IPS-18a (cell line): ENCODE results near the gene FBXO28.
A peak's percentile ranks its signal among the peaks of the same experiment; 100 is the strongest.
"Not testable (repeated sequence)": the region's sequence is repeated elsewhere in the genome, so short reads cannot be mapped to it uniquely, and the experiment has no call there.

ENCODE experiments used
- H3K27ac ChIP-seq: one replicate; pipeline ENCODE4 v1.5.1; 2013; ENCODE audit warnings: low read length
- H3K27me3 ChIP-seq: one replicate; pipeline ENCODE4 v1.6.1; 2013; ENCODE audit warnings: mild to moderate bottlenecking, low read length; ENCODE audit not compliant: control insufficient read depth, insufficient read depth
- H3K36me3 ChIP-seq: one replicate; pipeline ENCODE4 v1.6.1; 2013; ENCODE audit warnings: low read depth, low read length; ENCODE audit not compliant: control insufficient read depth
- H3K4me1 ChIP-seq: one replicate; pipeline ENCODE4 v1.6.1; 2013; ENCODE audit warnings: low read depth, low read length; ENCODE audit not compliant: control insufficient read depth
- H3K4me3 ChIP-seq: one replicate; pipeline ENCODE4 v1.5.1; 2013; ENCODE audit warnings: low read length
- H3K9ac ChIP-seq: one replicate; pipeline ENCODE4 v1.6.1; 2013; ENCODE audit warnings: mild to moderate bottlenecking, low read length, moderate library complexity
- H3K9me3 ChIP-seq: one replicate; pipeline ENCODE4 v1.6.1; 2013; ENCODE audit warnings: low read depth, low read length; ENCODE audit not compliant: control insufficient read depth

The FBXO28 gene

DNA sequence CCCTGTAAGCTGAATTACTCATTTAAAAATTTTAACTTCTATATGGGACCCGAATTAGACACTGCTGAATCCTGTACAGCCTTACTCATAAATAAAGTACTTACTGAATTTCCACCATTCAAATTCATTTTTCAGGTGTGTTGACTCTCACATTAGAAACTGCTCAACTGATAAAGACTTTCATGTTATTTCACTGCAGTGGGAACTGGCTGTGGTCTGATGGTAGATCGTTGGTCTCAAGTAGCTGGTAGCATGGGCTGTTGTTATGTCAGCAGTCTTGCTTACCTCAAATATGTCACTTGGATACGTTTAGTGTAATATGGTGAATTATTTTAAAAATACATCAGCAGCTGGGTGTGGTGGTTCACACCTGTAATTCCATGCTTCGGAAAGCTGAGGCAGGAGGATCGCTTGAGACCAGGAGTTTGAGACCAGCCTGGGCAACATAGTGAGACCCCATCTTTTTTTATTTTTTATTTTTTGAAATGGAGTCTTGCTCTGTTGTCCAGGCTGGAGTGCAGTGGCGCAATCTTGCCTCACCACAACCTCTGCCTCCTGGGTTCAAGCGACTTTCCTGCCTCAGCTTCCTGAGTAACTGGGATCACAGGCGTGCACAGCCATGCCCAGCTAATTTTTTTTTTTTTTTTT, 79.5 kb downstream of the FBXO28 start:
- H3K9ac ChIP-seq: no peak overlapping the region
- no peak overlapping the region for H3K27ac ChIP-seq
- H3K4me3 ChIP-seq: no peak overlapping the region
- no peaks in the 10 kb centered on the region for H3K9me3 ChIP-seq
- no peaks in the 10 kb centered on the region for H3K27me3 ChIP-seq
- H3K36me3 ChIP-seq: peaks cover 14% of the 10 kb centered on the region
- H3K4me1 ChIP-seq: no peaks in the 10 kb centered on the region

DNA sequence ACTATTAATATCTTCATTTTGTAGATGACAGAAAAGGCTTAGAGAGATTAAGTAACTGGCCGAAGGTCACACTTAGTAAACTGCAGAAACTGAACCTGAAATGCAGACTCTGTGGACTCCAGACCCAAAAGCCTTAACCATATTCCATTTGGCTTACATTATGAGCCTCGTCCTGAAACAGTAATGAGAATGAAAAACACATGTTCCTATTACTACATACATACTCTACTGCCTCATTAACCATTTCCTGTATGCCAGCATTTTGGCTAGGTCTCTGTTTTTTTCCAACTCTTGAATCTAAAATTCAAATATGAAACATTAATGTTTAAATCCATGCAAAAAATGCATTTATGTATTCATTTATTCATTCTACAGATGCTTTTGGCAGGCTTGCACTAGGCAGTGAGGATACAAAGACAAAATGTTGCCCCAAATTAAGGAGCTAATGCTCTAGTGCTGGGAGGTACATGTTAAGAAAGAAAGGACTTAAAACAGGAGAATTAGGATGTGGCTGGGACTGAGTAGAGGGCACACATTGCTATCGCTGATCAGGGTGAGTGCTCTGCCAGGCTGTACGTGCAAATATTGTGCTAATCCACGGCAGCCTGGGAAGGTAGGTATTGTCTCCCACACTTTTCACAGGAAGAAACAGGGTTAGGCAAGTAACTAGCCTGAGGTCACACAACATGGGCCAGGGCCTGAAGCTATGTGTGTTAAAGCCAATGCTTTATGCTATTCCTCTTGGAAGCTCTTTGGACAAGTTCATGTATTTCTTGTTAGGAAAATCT, 83.1 kb downstream of the FBXO28 start:
- Histone ChIP-seq H3K4me3 (no peak overlapping the region), H3K27ac (no peak overlapping the region), H3K9me3 (no peaks in the 10 kb centered on the region), H3K9ac (no peak overlapping the region), H3K4me1 (no peaks in the 10 kb centered on the region), H3K36me3 (peaks cover 11% of the 10 kb centered on the region), H3K27me3 (no peaks in the 10 kb centered on the region)

DNA sequence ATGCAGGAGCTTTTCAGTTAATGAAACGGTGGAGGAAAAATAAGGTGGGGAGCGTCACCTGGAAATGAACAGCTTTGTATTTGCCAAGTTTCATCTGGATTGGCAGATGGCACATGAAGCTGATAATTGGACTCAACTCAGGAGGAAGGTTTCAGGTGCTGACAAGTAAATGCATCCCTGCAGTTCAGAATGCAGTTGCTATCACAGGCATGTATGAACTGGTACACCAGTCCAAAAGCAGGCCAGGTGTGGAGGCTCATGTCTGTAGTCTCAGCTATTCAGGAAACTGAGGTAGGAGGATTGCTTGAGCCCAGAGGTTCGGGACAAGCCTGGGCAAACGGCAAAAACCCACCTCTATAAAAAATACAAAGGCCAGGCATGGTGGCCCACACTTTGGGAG, 84.7 kb downstream of the FBXO28 start:
- Histone ChIP-seq H3K36me3 (no peaks in the 10 kb centered on the region), H3K9ac (no peak overlapping the region), H3K4me3 (no peak overlapping the region), H3K27me3 (no peaks in the 10 kb centered on the region), H3K27ac (no peak overlapping the region), H3K4me1 (peaks cover 8% of the 10 kb centered on the region), H3K9me3 (no peaks in the 10 kb centered on the region)

DNA sequence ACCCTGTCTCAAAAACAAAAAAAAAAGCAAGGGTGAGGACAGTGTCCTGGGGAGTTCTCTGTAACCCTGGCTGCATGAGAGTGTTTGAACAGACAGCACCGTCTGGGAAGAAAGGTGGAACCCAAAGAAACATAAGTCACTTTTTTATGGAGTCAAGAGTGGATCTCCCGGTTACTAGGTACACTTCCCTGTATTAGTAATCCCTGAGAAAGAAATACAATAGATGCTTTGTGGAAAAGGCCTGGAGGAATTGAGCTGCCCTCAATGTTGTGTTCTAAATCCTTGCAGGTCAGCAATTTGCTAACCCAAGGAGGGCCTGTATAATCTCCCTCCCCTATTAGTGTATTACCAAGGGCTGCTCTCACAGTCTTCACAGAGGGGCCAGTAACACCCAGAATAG, 85.8 kb downstream of the FBXO28 start:
- Histone ChIP-seq H3K9me3 (no peaks in the 10 kb centered on the region), H3K4me1 (peaks cover 8% of the 10 kb centered on the region), H3K27ac (no peak overlapping the region)

DNA sequence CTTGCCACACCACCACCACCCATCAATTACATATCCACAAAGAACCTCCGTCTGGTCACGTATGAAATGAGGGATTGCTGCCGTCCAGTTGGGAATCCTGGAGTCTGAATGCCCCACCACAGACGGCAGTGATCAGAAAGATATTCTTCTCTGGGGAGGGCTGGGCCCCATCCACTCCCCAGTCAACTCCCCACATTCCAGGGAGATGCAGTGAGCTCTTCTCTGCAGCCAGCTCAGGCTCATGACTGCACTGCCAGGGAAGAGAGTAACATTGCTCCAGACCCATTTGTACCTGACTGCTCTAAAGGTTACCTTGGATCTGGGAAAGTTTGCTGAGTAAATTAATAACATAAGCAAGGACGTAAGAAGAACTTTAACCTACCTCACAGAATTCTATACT, 87.5 kb downstream of the FBXO28 start:
- H3K27me3 ChIP-seq: no peaks in the 10 kb centered on the region
- no peak overlapping the region for H3K4me3 ChIP-seq
- H3K36me3 ChIP-seq: no peaks in the 10 kb centered on the region
- no peaks in the 10 kb centered on the region for H3K9me3 ChIP-seq
- H3K4me1 ChIP-seq: peaks cover 8% of the 10 kb centered on the region
- no peak overlapping the region for H3K9ac ChIP-seq
- H3K27ac ChIP-seq: no peak overlapping the region

More for the DNA sequence above, 85.8 kb downstream of the FBXO28 start:
- Histone ChIP-seq H3K36me3 (no peaks in the 10 kb centered on the region), H3K27me3 (no peaks in the 10 kb centered on the region), H3K9ac (no peak overlapping the region), H3K4me3 (no peak overlapping the region)

DNA sequence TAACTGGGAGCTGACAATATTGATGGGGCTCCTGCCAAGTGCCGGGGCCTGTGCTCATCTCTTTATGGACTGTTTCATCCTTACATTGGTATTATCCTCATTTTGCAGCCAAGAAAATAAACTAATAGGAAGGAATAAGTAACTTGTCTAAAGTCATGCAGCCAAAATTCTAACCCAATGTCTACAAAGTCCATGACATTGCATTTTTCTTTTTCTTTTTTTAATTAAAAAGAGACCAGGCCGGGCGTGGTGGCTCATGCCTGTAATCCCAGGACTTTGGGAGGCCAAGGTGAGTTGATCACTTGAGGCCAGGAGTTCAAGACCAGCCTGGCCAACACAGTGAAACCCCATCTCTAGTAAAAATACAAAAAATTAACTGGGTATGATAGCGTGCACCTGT, 87.9 kb downstream of the FBXO28 start:
- Histone ChIP-seq H3K36me3 (no peaks in the 10 kb centered on the region), H3K9me3 (no peaks in the 10 kb centered on the region), H3K4me3 (no peak overlapping the region), H3K9ac (no peak overlapping the region), H3K4me1 (peaks cover 8% of the 10 kb centered on the region), H3K27ac (no peak overlapping the region), H3K27me3 (no peaks in the 10 kb centered on the region)

DNA sequence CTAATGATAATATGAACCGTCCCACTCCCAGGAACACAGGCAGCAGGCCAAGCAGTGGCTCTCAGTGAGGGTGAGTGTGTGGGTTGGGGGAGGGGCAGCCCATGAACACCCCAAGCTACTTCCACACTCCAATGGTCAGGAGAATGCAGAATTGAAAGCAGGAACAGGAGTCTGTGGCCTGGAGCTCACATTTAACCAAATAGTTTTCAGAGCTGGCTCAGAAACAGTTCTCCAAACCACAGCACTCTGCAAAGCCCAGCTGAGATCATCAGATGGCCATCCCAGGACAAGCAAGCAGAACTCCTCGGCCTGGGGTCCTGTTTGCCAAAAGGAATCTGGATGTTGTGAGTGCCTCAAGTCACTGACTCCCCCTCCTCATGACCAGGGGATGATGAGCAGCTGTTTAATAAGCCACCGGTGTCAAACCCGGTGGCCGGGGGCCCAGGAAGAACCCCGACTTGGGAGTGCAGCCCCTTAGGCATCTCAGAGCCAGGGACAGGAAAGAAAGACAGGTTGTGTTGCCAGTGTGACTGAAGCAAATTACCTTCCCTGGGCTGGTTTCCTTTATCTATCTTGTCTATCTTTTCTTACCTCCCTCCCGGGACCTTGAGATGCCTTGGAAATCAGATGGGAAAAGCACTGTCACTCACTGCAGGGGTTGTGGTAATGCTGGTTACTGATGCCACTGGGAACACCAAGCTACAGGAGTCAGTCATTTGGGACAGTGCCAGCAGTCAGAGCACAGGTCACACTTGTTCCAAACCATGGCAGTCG, 89.5 kb downstream of the FBXO28 start:
- no peaks in the 10 kb centered on the region for H3K27me3 ChIP-seq
- no peak overlapping the region for H3K9ac ChIP-seq
- peak overlapping the region; percentile 47 for H3K27ac ChIP-seq
- H3K36me3 ChIP-seq: no peaks in the 10 kb centered on the region
- H3K4me1 ChIP-seq: peaks cover 8% of the 10 kb centered on the region
- no peak overlapping the region for H3K4me3 ChIP-seq
- no peaks in the 10 kb centered on the region for H3K9me3 ChIP-seq

DNA sequence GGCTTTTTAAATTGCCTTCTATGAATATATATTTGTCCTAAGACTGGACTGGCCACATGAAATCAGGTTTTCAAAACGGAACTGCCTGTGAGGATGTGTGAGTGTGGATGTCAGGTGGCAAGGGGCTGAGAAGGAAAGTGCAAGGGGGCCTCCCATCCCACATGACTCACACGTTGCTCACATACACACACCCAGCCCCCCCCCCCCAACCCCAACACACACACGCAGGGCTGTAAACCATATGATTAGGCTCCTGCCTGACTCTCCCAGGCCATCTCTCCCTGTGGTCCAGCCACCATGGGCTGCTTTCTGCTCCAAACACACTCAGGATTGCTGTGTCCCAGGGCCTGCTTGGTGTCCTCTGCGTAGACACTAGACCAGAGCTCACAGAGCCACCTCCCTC, 91.5 kb downstream of the FBXO28 start:
- H3K4me3 ChIP-seq: no peak overlapping the region
- no peaks in the 10 kb centered on the region for H3K27me3 ChIP-seq
- H3K27ac ChIP-seq: no peak overlapping the region
- H3K4me1 ChIP-seq: peaks cover 8% of the 10 kb centered on the region
- H3K9ac ChIP-seq: no peak overlapping the region
- no peaks in the 10 kb centered on the region for H3K36me3 ChIP-seq
- no peaks in the 10 kb centered on the region for H3K9me3 ChIP-seq

DNA sequence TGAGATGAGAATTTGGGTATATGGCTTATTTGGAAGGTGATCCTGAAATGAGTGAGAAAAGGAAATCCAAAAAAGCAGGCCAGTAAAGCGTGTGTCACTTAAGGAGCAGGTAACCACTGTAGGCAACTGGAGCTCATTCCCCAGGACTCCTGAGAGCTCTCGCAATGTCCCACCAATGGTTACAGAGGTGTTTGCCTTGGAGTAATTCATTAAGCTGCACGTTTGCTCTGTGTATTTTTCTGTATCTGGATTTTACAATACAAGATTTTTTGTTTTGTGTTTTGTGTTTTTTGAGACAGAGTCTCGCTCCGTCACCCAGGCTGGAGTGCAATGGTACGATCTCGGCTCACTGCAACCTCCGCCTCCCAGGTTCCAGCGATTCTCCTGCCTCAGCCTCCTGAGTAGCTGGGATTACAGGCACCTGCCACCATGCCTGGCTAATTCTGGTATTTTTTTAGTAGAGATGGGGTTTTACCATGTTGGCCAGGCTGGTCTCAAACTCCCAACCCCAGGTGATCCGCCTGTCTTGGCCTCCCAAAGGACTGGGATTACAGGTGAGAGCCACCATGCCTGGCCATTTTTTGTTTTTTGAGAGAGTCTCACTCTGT, 92.1 kb downstream of the FBXO28 start:
- not testable (repeated sequence) for H3K27me3 ChIP-seq, H3K27ac ChIP-seq, H3K36me3 ChIP-seq, H3K9me3 ChIP-seq, H3K9ac ChIP-seq, H3K4me1 ChIP-seq, H3K4me3 ChIP-seq

DNA sequence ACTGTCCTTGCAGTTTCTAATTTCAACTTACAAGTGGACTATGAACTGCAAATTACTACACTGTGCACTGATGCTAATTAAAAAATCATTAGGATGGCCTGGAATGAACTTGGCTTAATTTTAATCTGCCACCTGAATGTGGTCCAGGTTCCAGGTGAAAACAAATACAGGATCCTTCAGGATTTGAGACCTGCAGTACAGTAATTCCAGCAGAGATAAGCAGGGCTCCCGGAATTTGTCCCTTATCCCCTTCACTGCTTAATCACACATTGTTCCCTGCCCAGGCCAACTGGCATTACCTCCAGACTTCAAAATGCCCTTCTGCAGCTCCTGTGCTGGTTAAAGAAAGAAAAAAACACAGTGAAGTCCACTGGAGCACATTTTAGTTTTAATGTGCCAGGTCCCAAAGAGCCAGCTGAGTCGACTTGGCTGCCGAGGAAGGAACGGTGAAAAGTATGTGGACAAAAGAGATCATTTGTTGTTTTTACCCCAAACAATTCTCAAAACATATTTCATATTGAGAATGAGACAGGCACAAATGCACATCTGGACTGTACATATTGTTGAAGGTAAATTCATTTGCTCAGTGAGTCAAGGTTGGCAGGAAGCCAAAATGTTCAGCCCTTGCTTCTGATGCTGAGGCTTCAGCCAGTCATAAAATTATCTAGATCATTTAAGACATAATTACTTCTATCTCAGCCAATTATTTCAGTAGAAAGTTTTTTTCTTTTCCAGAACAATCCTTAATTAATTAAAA, 97.5 kb downstream of the FBXO28 start:
- no peak overlapping the region for H3K9ac ChIP-seq
- peaks cover 17% of the 10 kb centered on the region for H3K4me1 ChIP-seq
- no peaks in the 10 kb centered on the region for H3K9me3 ChIP-seq
- H3K27me3 ChIP-seq: no peaks in the 10 kb centered on the region
- no peaks in the 10 kb centered on the region for H3K36me3 ChIP-seq
- no peak overlapping the region for H3K4me3 ChIP-seq
- no peak overlapping the region for H3K27ac ChIP-seq
